ENCODE data around the gene GPR135.

DNA sequence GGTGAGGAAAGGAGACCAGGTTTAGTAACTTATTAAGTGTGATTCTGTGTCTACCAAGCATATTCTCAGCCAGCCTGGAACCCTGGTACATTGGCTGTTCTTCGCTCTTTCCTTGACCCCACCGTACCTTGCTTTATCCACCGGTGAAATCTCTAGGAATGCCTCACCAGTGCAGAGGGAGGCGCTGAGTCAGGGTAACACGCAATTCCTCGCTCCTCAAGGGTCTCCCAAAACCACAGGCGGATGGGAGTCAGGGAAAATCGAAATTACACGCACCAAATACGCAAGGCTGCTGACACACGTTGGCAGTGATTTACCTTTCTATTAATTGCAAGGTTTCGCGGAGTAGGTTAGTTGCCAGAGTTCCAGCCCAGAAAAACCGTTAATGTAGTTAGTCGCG is 18.2 kb upstream of the GPR135 start:
- TF ChIP-seq EP300 (IDR thresholded peaks at IDR 0.05; ENCODE audit: borderline replicate concordance) (no peak), EGR1 (IDR thresholded peaks at IDR 0.05) (no peak), YY1 (IDR thresholded peaks at IDR 0.05; ENCODE audit: low read depth) (no peak), TAF1 (IDR thresholded peaks at IDR 0.05; ENCODE audit: low read depth) (no peak)
- TF ChIP-seq, protein P1, sequence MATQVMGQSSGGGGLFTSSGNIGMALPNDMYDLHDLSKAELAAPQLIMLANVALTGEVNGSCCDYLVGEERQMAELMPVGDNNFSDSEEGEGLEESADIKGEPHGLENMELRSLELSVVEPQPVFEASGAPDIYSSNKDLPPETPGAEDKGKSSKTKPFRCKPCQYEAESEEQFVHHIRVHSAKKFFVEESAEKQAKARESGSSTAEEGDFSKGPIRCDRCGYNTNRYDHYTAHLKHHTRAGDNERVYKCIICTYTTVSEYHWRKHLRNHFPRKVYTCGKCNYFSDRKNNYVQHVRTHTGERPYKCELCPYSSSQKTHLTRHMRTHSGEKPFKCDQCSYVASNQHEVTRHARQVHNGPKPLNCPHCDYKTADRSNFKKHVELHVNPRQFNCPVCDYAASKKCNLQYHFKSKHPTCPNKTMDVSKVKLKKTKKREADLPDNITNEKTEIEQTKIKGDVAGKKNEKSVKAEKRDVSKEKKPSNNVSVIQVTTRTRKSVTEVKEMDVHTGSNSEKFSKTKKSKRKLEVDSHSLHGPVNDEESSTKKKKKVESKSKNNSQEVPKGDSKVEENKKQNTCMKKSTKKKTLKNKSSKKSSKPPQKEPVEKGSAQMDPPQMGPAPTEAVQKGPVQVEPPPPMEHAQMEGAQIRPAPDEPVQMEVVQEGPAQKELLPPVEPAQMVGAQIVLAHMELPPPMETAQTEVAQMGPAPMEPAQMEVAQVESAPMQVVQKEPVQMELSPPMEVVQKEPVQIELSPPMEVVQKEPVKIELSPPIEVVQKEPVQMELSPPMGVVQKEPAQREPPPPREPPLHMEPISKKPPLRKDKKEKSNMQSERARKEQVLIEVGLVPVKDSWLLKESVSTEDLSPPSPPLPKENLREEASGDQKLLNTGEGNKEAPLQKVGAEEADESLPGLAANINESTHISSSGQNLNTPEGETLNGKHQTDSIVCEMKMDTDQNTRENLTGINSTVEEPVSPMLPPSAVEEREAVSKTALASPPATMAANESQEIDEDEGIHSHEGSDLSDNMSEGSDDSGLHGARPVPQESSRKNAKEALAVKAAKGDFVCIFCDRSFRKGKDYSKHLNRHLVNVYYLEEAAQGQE (IDR thresholded peaks at IDR 0.05; ENCODE audit: low read depth) = no peak
- TF ChIP-seq, protein P2, sequence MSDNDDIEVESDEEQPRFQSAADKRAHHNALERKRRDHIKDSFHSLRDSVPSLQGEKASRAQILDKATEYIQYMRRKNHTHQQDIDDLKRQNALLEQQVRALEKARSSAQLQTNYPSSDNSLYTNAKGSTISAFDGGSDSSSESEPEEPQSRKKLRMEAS (IDR thresholded peaks at IDR 0.05) = no peak
